Osteocyte (in vitro differentiated cells): Measurements from ENCODE around the gene SLCO1B3. TPM values are rescaled to one million over a fixed set of nuclear protein-coding genes. Genes with fewer than 3 reads are reported as not detected.
"Not testable (repeated sequence)": the region's sequence is repeated elsewhere in the genome, so short reads cannot be mapped to it uniquely, and the experiment has no call there.

Source experiments
- DNase-seq: peaks from one replicate; pipeline ENCODE4 v3.0.0; 2021; ENCODE audit warnings: mixed read lengths; ENCODE audit not compliant: unreplicated experiment; ENCODE audit errors: extremely low spot score
- H3K27ac Mint-ChIP-seq: one replicate; pipeline ENCODE4 v1.8.0; 2021; ENCODE audit warnings: mild to moderate bottlenecking, mixed read lengths; ENCODE audit not compliant: unreplicated experiment
- H3K27me3 Mint-ChIP-seq: one replicate; pipeline ENCODE4 v1.8.0; 2021; ENCODE audit warnings: mixed read lengths; ENCODE audit not compliant: unreplicated experiment
- H3K36me3 Mint-ChIP-seq: one replicate; pipeline ENCODE4 v1.8.0; 2021; ENCODE audit warnings: mixed read lengths; ENCODE audit not compliant: unreplicated experiment
- H3K4me1 Mint-ChIP-seq: one replicate; pipeline ENCODE4 v1.8.0; 2021; ENCODE audit warnings: mixed read lengths; ENCODE audit not compliant: unreplicated experiment
- H3K4me3 Mint-ChIP-seq: one replicate; pipeline ENCODE4 v1.8.0; 2021; ENCODE audit warnings: mild to moderate bottlenecking, moderate library complexity, mixed read lengths; ENCODE audit not compliant: unreplicated experiment
- H3K9me3 Mint-ChIP-seq: one replicate; pipeline ENCODE4 v1.8.0; 2021; ENCODE audit warnings: mixed read lengths; ENCODE audit not compliant: unreplicated experiment
- CTCF ChIP-seq: fragments of 200-600 bp; sonication (generic); IDR thresholded peaks from 2 replicates; pipeline ENCODE4 v1.5.0; 2021; ENCODE audit warnings: antibody characterized with exemption, mild to moderate bottlenecking, moderate library complexity
- long read RNA-seq: library from polyadenylated mRNA; unstranded; transcript quantifications from one replicate; pipeline ENCODE4 v2.0.0, GENCODE V29; 2021
- total RNA-seq: library from RNA; stranded (reverse); gene quantifications from 2 replicates; pipeline ENCODE4 v1.2.1, GENCODE V29; 2021

Gene SLCO1B3
- total RNA-seq = not detected in 2 replicates
- long read RNA-seq = 0 reads

- Mint-ChIP-seq H3K9me3 (no peaks in the 10 kb centered on the region), H3K27ac (no peak within 1 kb of the TSS), H3K4me3 (no peak within 1 kb of the TSS), H3K36me3 (no peaks in the 10 kb centered on the region), H3K4me1 (no peaks in the 10 kb centered on the region), H3K27me3 (peaks cover 8% of the 10 kb centered on the region)
- TF ChIP-seq CTCF = no peak
- DNase-seq = no peak
Measured at GRCh38 chr12:20810487-20810886, at the start of gene SLCO1B3. SLCO1B3 (plus strand) TSS chr12:20810705; CDS start chr12:20815739, 5,034 bp downstream.

- no peak for DNase-seq
- Mint-ChIP-seq H3K36me3 (no peaks in the 10 kb centered on the region), H3K4me3 (no peak overlapping the region)
Measured at GRCh38 chr12:20777420-20777819, 33.1 kb upstream of the SLCO1B3 start.

GRCh38 chr12:20778969-20779368, 31.5 kb upstream of the SLCO1B3 start:
- Mint-ChIP-seq H3K4me1 (no peaks in the 10 kb centered on the region), H3K27ac (no peak overlapping the region), H3K36me3 (no peaks in the 10 kb centered on the region), H3K9me3 (peaks cover 13% of the 10 kb centered on the region), H3K4me3 (no peak overlapping the region), H3K27me3 (no peaks in the 10 kb centered on the region)
- no peak for DNase-seq
- no peak for TF ChIP-seq CTCF

More at GRCh38 chr12:20777420-20777819, 33.1 kb upstream of the SLCO1B3 start:
- peaks cover 13% of the 10 kb centered on the region for H3K9me3 Mint-ChIP-seq
- no peaks in the 10 kb centered on the region for H3K27me3 Mint-ChIP-seq
- no peak for TF ChIP-seq CTCF
- H3K27ac Mint-ChIP-seq = no peak overlapping the region
- H3K4me1 Mint-ChIP-seq = no peaks in the 10 kb centered on the region

GRCh38 chr12:20779971-20780370, 30.5 kb upstream of the SLCO1B3 start:
- not testable (repeated sequence) for DNase-seq, H3K36me3 Mint-ChIP-seq, H3K4me3 Mint-ChIP-seq, H3K4me1 Mint-ChIP-seq, H3K27me3 Mint-ChIP-seq, H3K27ac Mint-ChIP-seq
- H3K9me3 Mint-ChIP-seq = peaks cover 13% of the 10 kb centered on the region

- H3K4me1 Mint-ChIP-seq, H3K36me3 Mint-ChIP-seq, H3K27ac Mint-ChIP-seq, H3K9me3 Mint-ChIP-seq, DNase-seq, H3K4me3 Mint-ChIP-seq: not testable (repeated sequence)
- H3K27me3 Mint-ChIP-seq = peaks cover 15% of the 10 kb centered on the region
Measured at GRCh38 chr12:20783796-20784357, 26.6 kb upstream of the SLCO1B3 start.

GRCh38 chr12:20792971-20793370, 17.5 kb upstream of the SLCO1B3 start:
- Mint-ChIP-seq H3K9me3 (peaks cover 8% of the 10 kb centered on the region), H3K36me3 (no peaks in the 10 kb centered on the region), H3K4me3 (no peak overlapping the region), H3K27ac (no peak overlapping the region), H3K27me3 (peaks cover 22% of the 10 kb centered on the region), H3K4me1 (no peaks in the 10 kb centered on the region)
- no peak for DNase-seq
- no peak for TF ChIP-seq CTCF
